ENCODE measurements around the gene OR5B12. TPM values are rescaled to one million over a fixed set of nuclear protein-coding genes. Genes with fewer than 3 reads are reported as not detected.

The OR5B12 gene
- not detected for total RNA-seq

GRCh38 chr11:58442136-58442535, at the start of gene OR5B12:
OR5B12 (minus strand) TSS chr11:58442236; CDS start chr11:58440151, 2,085 bp downstream.
- no peak within 1 kb of the TSS for H3K4me3 Mint-ChIP-seq
- no peaks in the 10 kb centered on the region for H3K4me1 Mint-ChIP-seq (ENCODE audit: low read depth)
- H3K27me3 Mint-ChIP-seq (ENCODE audit: low read depth) = peaks cover 3% of the 10 kb centered on the region
- peaks cover 2% of the 10 kb centered on the region for H3K36me3 Mint-ChIP-seq (ENCODE audit: low read depth)
- DNase-seq = no peak
- peaks cover 7% of the 10 kb centered on the region for H3K9me3 Mint-ChIP-seq
- intact Hi-C loops (cut with micrococcal nuclease) = no loop called here
- H3K27ac Mint-ChIP-seq = no peak within 1 kb of the TSS
- CTCF ChIA-PET = no interaction called here

GRCh38 chr11:58490827-58491226, 48.8 kb upstream of the OR5B12 start:
- intact Hi-C loops (cut with micrococcal nuclease) = no loop called here
- H3K4me3 Mint-ChIP-seq = no peak overlapping the region
- CTCF ChIA-PET = no interaction called here
- H3K4me1 Mint-ChIP-seq (ENCODE audit: low read depth) = peaks cover 3% of the 10 kb centered on the region
- DNase-seq = no peak
- H3K27me3 Mint-ChIP-seq (ENCODE audit: low read depth) = no peaks in the 10 kb centered on the region
- H3K9me3 Mint-ChIP-seq = no peaks in the 10 kb centered on the region
- peaks cover 2% of the 10 kb centered on the region for H3K36me3 Mint-ChIP-seq (ENCODE audit: low read depth)
- no peak overlapping the region for H3K27ac Mint-ChIP-seq

GRCh38 chr11:58487170-58487569, 45.1 kb upstream of the OR5B12 start:
- intact Hi-C loops (cut with micrococcal nuclease) = no loop called here
- DNase-seq = no peak
- Mint-ChIP-seq H3K4me3 (no peak overlapping the region), H3K4me1 (ENCODE audit: low read depth) (no peaks in the 10 kb centered on the region), H3K27ac (no peak overlapping the region), H3K36me3 (ENCODE audit: low read depth) (no peaks in the 10 kb centered on the region), H3K27me3 (ENCODE audit: low read depth) (no peaks in the 10 kb centered on the region), H3K9me3 (no peaks in the 10 kb centered on the region)
- CTCF ChIA-PET = no interaction called here

- Mint-ChIP-seq H3K27ac (no peak overlapping the region), H3K9me3 (no peaks in the 10 kb centered on the region), H3K4me3 (no peak overlapping the region), H3K27me3 (ENCODE audit: low read depth) (no peaks in the 10 kb centered on the region), H3K36me3 (ENCODE audit: low read depth) (no peaks in the 10 kb centered on the region), H3K4me1 (ENCODE audit: low read depth) (no peaks in the 10 kb centered on the region)
- no peak for DNase-seq
- intact Hi-C loops (cut with micrococcal nuclease) = no loop called here
- CTCF ChIA-PET = interaction anchor here (0.6 kb wide), 2 partner anchors 356 to 701 kb away, joined by 3 to 4 read pairs; no protein-coding TSS in a partner anchor
These were observed 43.9 kb upstream of the OR5B12 start for GRCh38 chr11:58485961-58486360.

- no peaks in the 10 kb centered on the region for H3K4me1 Mint-ChIP-seq (ENCODE audit: low read depth)
- no peak overlapping the region for H3K27ac Mint-ChIP-seq
- no peak for DNase-seq
- H3K36me3 Mint-ChIP-seq (ENCODE audit: low read depth) = no peaks in the 10 kb centered on the region
- H3K4me3 Mint-ChIP-seq = no peak overlapping the region
- peaks cover 28% of the 10 kb centered on the region for H3K9me3 Mint-ChIP-seq
- CTCF ChIA-PET = no interaction called here
- intact Hi-C loops (cut with micrococcal nuclease) = no loop called here
- H3K27me3 Mint-ChIP-seq (ENCODE audit: low read depth) = peaks cover 3% of the 10 kb centered on the region
These were observed 29.9 kb upstream of the OR5B12 start for GRCh38 chr11:58471892-58472291.

- Mint-ChIP-seq H3K36me3 (ENCODE audit: low read depth) (no peaks in the 10 kb centered on the region), H3K27ac (no peak overlapping the region), H3K9me3 (peaks cover 14% of the 10 kb centered on the region), H3K4me3 (no peak overlapping the region), H3K27me3 (ENCODE audit: low read depth) (no peaks in the 10 kb centered on the region), H3K4me1 (ENCODE audit: low read depth) (no peaks in the 10 kb centered on the region)
- intact Hi-C loops (cut with micrococcal nuclease) = no loop called here
- CTCF ChIA-PET = no interaction called here
- DNase-seq = no peak
These were observed 24.3 kb upstream of the OR5B12 start for GRCh38 chr11:58466293-58466692.

- no peaks in the 10 kb centered on the region for H3K27me3 Mint-ChIP-seq (ENCODE audit: low read depth)
- no peaks in the 10 kb centered on the region for H3K4me1 Mint-ChIP-seq (ENCODE audit: low read depth)
- CTCF ChIA-PET = no interaction called here
- no peaks in the 10 kb centered on the region for H3K36me3 Mint-ChIP-seq (ENCODE audit: low read depth)
- peaks cover 10% of the 10 kb centered on the region for H3K9me3 Mint-ChIP-seq
- H3K4me3 Mint-ChIP-seq = no peak overlapping the region
- no peak for DNase-seq
- H3K27ac Mint-ChIP-seq = no peak overlapping the region
- intact Hi-C loops (cut with micrococcal nuclease) = no loop called here
These were observed 23.7 kb upstream of the OR5B12 start for GRCh38 chr11:58465690-58466089.

- CTCF ChIA-PET = no interaction called here
- intact Hi-C loops (cut with micrococcal nuclease) = no loop called here
- no peak for DNase-seq
- Mint-ChIP-seq H3K4me3 (no peak overlapping the region), H3K36me3 (ENCODE audit: low read depth) (no peaks in the 10 kb centered on the region), H3K27me3 (ENCODE audit: low read depth) (peaks cover 4% of the 10 kb centered on the region), H3K27ac (no peak overlapping the region), H3K4me1 (ENCODE audit: low read depth) (no peaks in the 10 kb centered on the region), H3K9me3 (no peaks in the 10 kb centered on the region)
These were observed 9.5 kb upstream of the OR5B12 start for GRCh38 chr11:58451585-58451984.

- H3K4me1 Mint-ChIP-seq (ENCODE audit: low read depth) = no peaks in the 10 kb centered on the region
- H3K9me3 Mint-ChIP-seq = peaks cover 7% of the 10 kb centered on the region
- no peak overlapping the region for H3K4me3 Mint-ChIP-seq
- H3K27ac Mint-ChIP-seq = no peak overlapping the region
- DNase-seq = no peak
- CTCF ChIA-PET = no interaction called here
- H3K27me3 Mint-ChIP-seq (ENCODE audit: low read depth) = peaks cover 6% of the 10 kb centered on the region
- H3K36me3 Mint-ChIP-seq (ENCODE audit: low read depth) = peaks cover 2% of the 10 kb centered on the region
- intact Hi-C loops (cut with micrococcal nuclease) = no loop called here
These were observed 4.3 kb upstream of the OR5B12 start for GRCh38 chr11:58446294-58446693.

- Mint-ChIP-seq H3K4me3 (no peak overlapping the region), H3K27me3 (ENCODE audit: low read depth) (peaks cover 4% of the 10 kb centered on the region), H3K27ac (no peak overlapping the region), H3K9me3 (peaks cover 7% of the 10 kb centered on the region), H3K4me1 (ENCODE audit: low read depth) (no peaks in the 10 kb centered on the region), H3K36me3 (ENCODE audit: low read depth) (peaks cover 2% of the 10 kb centered on the region)
- DNase-seq = no peak
- intact Hi-C loops (cut with micrococcal nuclease) = no loop called here
- CTCF ChIA-PET = no interaction called here
These were observed 2.3 kb upstream of the OR5B12 start for GRCh38 chr11:58444300-58444699.

- no peak for DNase-seq
- H3K27ac Mint-ChIP-seq = no peak overlapping the region
- no peaks in the 10 kb centered on the region for H3K36me3 Mint-ChIP-seq (ENCODE audit: low read depth)
- peaks cover 3% of the 10 kb centered on the region for H3K27me3 Mint-ChIP-seq (ENCODE audit: low read depth)
- intact Hi-C loops (cut with micrococcal nuclease) = no loop called here
- H3K9me3 Mint-ChIP-seq = no peaks in the 10 kb centered on the region
- H3K4me3 Mint-ChIP-seq = no peak overlapping the region
- CTCF ChIA-PET = no interaction called here
- no peaks in the 10 kb centered on the region for H3K4me1 Mint-ChIP-seq (ENCODE audit: low read depth)
These were observed 3.5 kb downstream of the OR5B12 start for GRCh38 chr11:58438486-58438885.

GRCh38 chr11:58434217-58434616, 7.8 kb downstream of the OR5B12 start:
- DNase-seq = no peak
- Mint-ChIP-seq H3K27me3 (ENCODE audit: low read depth) (peaks cover 4% of the 10 kb centered on the region), H3K9me3 (peaks cover under 1% of the 10 kb centered on the region), H3K27ac (no peak overlapping the region), H3K4me1 (ENCODE audit: low read depth) (no peaks in the 10 kb centered on the region), H3K4me3 (no peak overlapping the region), H3K36me3 (ENCODE audit: low read depth) (no peaks in the 10 kb centered on the region)
- CTCF ChIA-PET = interaction anchor here (0.7 kb wide), 1 partner anchor 767 kb away, joined by 3 read pairs; no protein-coding TSS in a partner anchor
- intact Hi-C loops (cut with micrococcal nuclease) = no loop called here

- no peak overlapping the region for H3K27ac Mint-ChIP-seq
- no peak for DNase-seq
- intact Hi-C loops (cut with micrococcal nuclease) = no loop called here
- CTCF ChIA-PET = interaction anchor here (0.7 kb wide), 1 partner anchor 768 kb away, joined by 3 read pairs; no protein-coding TSS in a partner anchor
- no peaks in the 10 kb centered on the region for H3K4me1 Mint-ChIP-seq (ENCODE audit: low read depth)
- H3K4me3 Mint-ChIP-seq = no peak overlapping the region
- H3K27me3 Mint-ChIP-seq (ENCODE audit: low read depth) = peaks cover 4% of the 10 kb centered on the region
- H3K36me3 Mint-ChIP-seq (ENCODE audit: low read depth) = no peaks in the 10 kb centered on the region
- peaks cover 5% of the 10 kb centered on the region for H3K9me3 Mint-ChIP-seq
These were observed 8.3 kb downstream of the OR5B12 start for GRCh38 chr11:58433638-58434203.

Data from activated naive CD4-positive, alpha-beta T cell treated with anti-CD3 and anti-CD28 coated beads for 36 hours (primary cell).